HepG2 (cell line): ENCODE results near the gene RHEBL1. TPM values are rescaled to one million over a fixed set of nuclear protein-coding genes. Genes with fewer than 3 reads are reported as not detected.

ENCODE experiments used
- AGO1 ChIP-seq: fragments of 200-400 bp; formaldehyde crosslinking; IDR thresholded peaks from 2 replicates; pipeline ENCODE4 v1.6.1; 2017; ENCODE audit warnings: mild to moderate bottlenecking, low read depth, low read length, moderate library complexity; ENCODE audit not compliant: poor library complexity, severe bottlenecking
- ELF1 ChIP-seq: sonication (generic); formaldehyde crosslinking; IDR thresholded peaks from 2 replicates; pipeline ENCODE4 v1.4.0; 2020; ENCODE audit warnings: missing genetic modification reagents
- EP300 ChIP-seq, 3 experiments: sonication (generic) in 1 of 3; formaldehyde crosslinking in 1 of 3; IDR thresholded peaks; 2 replicates each; pipeline versions ENCODE4 v1.5.1 to v1.6.1; 2011 to 2020; ENCODE audit warnings: low read depth in 2 of 3, low read length in 2 of 3, borderline replicate concordance in 1 of 3, improper control_type of control experiment in 1 of 3, mild to moderate bottlenecking in 1 of 3, missing genetic modification reagents in 1 of 3, moderate library complexity in 1 of 3
- HDAC2 ChIP-seq: sonication (generic); formaldehyde crosslinking; IDR thresholded peaks from 2 replicates; pipeline ENCODE4 v1.4.0; 2020; ENCODE audit warnings: missing genetic modification reagents
- HNF4G ChIP-seq, 2 experiments: sonication (generic) in 1 of 2; formaldehyde crosslinking in 1 of 2; IDR thresholded peaks; 2 replicates each; pipeline versions ENCODE4 v1.4.0 to v1.6.1; 2011 to 2020; ENCODE audit warnings: borderline replicate concordance in 2 of 2, low read depth in 2 of 2, mild to moderate bottlenecking in 2 of 2, low read length in 1 of 2, missing genetic modification reagents in 1 of 2, moderate library complexity in 1 of 2
- PRPF4 ChIP-seq: fragments of 200-400 bp; formaldehyde crosslinking; IDR thresholded peaks from 2 replicates; pipeline ENCODE4 v1.6.1; 2016; ENCODE audit warnings: low read length, low read depth; ENCODE audit not compliant: poor library complexity, severe bottlenecking
- SAFB2 ChIP-seq: sonication (generic); formaldehyde crosslinking; IDR thresholded peaks from 2 replicates; pipeline ENCODE4 v1.5.1; 2020; ENCODE audit warnings: missing genetic modification reagents, low read depth, mild to moderate bottlenecking, borderline replicate concordance
- SP5 ChIP-seq: IDR thresholded peaks from 2 replicates; pipeline ENCODE4 v1.6.1; 2016; ENCODE audit warnings: low read depth, borderline replicate concordance
- ZFX ChIP-seq: sonication (generic); formaldehyde crosslinking; IDR thresholded peaks from 2 replicates; pipeline ENCODE4 v1.4.0; 2020; ENCODE audit warnings: mild to moderate bottlenecking, low read depth, missing genetic modification reagents, moderate library complexity
- ZNF546 ChIP-seq: sonication (generic); formaldehyde crosslinking; conservative IDR thresholded peaks from 2 replicates; pipeline ENCODE4 v1.8.1; 2023; ENCODE audit warnings: mild to moderate bottlenecking, missing genetic modification reagents
- ZNF580 ChIP-seq: IDR thresholded peaks from 2 replicates; pipeline ENCODE4 v1.6.1; 2016; ENCODE audit warnings: low read depth, borderline replicate concordance
- ZNF605 ChIP-seq: sonication (generic); formaldehyde crosslinking; IDR thresholded peaks from 2 replicates; pipeline ENCODE4 v1.8.0; 2022; ENCODE audit warnings: mild to moderate bottlenecking, missing genetic modification reagents
- ZNF703 ChIP-seq: sonication (generic); formaldehyde crosslinking; IDR thresholded peaks from 2 replicates; pipeline ENCODE4 v1.5.1; 2020; ENCODE audit warnings: missing genetic modification reagents, mild to moderate bottlenecking, moderate library complexity, borderline replicate concordance
- ZNF788 ChIP-seq: sonication (generic); formaldehyde crosslinking; IDR thresholded peaks from 2 replicates; pipeline ENCODE4 v1.5.0; 2020; ENCODE audit warnings: mild to moderate bottlenecking, missing genetic modification reagents, borderline replicate concordance
- ZNF878 ChIP-seq: sonication (generic); formaldehyde crosslinking; IDR thresholded peaks from 2 replicates; pipeline ENCODE4 v1.8.1; 2023; ENCODE audit warnings: mild to moderate bottlenecking, missing genetic modification reagents, moderate library complexity
- polyA plus RNA-seq, 8 experiments: library from polyadenylated mRNA; depleted of rRNA in 3 of 8; stranded (reverse) in 7 of 8; unstranded in 1 of 8; fragments of >200 nt; fragmentation: Illumina TruSeq in 4 of 8; extraction: Trizol in 4 of 8; gene quantifications; 2 replicates each; pipeline versions ENCODE4 v1.2.1 to v1.2.3, GENCODE V29; 2011 to 2016; ENCODE audit warnings: low read depth in 4 of 8, missing spikeins in 1 of 8, mixed read lengths in 1 of 8; ENCODE audit not compliant: insufficient read depth in 1 of 8
- total RNA-seq, 5 experiments: library from RNA; depleted of rRNA; stranded (reverse); fragments of >200 nt; fragmentation: Illumina TruSeq; extraction: Trizol; gene quantifications; 2 replicates each; pipeline ENCODE4 v1.2.3, GENCODE V29; 2016; ENCODE audit warnings: low read depth in 1 of 5
- TF ChIP-seq, protein P1 (sequence below): sonication (generic); formaldehyde crosslinking; conservative IDR thresholded peaks from 2 replicates; pipeline ENCODE4 v1.4.0; 2020; ENCODE audit warnings: missing genetic modification reagents
- TF ChIP-seq, protein P2 (sequence below): sonication (generic); formaldehyde crosslinking; IDR thresholded peaks from 2 replicates; pipeline ENCODE4 v1.8.0; 2022; ENCODE audit warnings: missing genetic modification reagents, mild to moderate bottlenecking, inconsistent platforms, borderline replicate concordance
- TF ChIP-seq, protein P3 (sequence below): sonication (generic); formaldehyde crosslinking; IDR thresholded peaks from 2 replicates; pipeline ENCODE4 v1.5.1; 2020; ENCODE audit warnings: missing genetic modification reagents, mild to moderate bottlenecking, borderline replicate concordance
- TF ChIP-seq, protein P4 (sequence below): sonication (generic); formaldehyde crosslinking; IDR thresholded peaks from 2 replicates; pipeline ENCODE4 v1.4.0; 2020; ENCODE audit warnings: mild to moderate bottlenecking, missing genetic modification reagents
- TF ChIP-seq, protein P5 (sequence below): sonication (generic); formaldehyde crosslinking; IDR thresholded peaks from 2 replicates; pipeline ENCODE4 v1.5.0; 2020; ENCODE audit warnings: missing genetic modification reagents

The RHEBL1 gene
- total and polyA plus RNA-seq, 2 of the 13 experiments (the other 11 are each of a cell fraction or from before 2014, with no cell fraction given): 1.4 to 2.5 TPM

- TF ChIP-seq AGO1: no peak
- peak; percentile 95 for TF ChIP-seq ZNF878 (CRISPR knock-in tag)
- TF ChIP-seq HNF4G (IDR thresholded peaks at IDR 0.05; ENCODE audit: borderline replicate concordance, low read depth, low read length): no peak
- no peak for TF ChIP-seq HNF4G (CRISPR knock-in tag; IDR thresholded peaks at IDR 0.05; ENCODE audit: borderline replicate concordance, low read depth)
- TF ChIP-seq, protein P1, sequence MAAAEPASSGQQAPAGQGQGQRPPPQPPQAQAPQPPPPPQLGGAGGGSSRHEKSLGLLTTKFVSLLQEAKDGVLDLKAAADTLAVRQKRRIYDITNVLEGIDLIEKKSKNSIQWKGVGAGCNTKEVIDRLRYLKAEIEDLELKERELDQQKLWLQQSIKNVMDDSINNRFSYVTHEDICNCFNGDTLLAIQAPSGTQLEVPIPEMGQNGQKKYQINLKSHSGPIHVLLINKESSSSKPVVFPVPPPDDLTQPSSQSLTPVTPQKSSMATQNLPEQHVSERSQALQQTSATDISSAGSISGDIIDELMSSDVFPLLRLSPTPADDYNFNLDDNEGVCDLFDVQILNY (CRISPR knock-in tag): peak; percentile 66
- TF ChIP-seq, protein P2, sequence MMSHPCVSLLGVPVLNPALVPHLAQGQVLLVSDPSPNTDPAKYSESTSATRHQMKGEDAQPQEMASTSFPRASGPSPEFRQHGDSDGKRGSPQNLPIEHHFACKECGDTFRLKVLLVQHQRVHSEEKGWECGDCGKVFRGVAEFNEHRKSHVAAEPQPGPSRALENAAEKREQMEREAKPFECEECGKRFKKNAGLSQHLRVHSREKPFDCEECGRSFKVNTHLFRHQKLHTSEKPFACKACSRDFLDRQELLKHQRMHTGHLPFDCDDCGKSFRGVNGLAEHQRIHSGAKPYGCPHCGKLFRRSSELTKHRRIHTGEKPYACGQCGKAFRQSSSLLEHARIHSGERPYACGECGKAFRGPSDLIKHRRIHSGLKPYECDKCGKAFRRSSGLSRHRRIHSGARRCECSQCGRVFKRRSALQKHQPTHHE: 0 out of 2 replicates have a peak, but pooled peaks have one; percentile 31
- peak; percentile 11; the same call in 1 of the 2 replicates for TF ChIP-seq HDAC2 (CRISPR knock-in tag)
- TF ChIP-seq, protein P3, sequence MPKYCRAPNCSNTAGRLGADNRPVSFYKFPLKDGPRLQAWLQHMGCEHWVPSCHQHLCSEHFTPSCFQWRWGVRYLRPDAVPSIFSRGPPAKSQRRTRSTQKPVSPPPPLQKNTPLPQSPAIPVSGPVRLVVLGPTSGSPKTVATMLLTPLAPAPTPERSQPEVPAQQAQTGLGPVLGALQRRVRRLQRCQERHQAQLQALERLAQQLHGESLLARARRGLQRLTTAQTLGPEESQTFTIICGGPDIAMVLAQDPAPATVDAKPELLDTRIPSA (CRISPR knock-in tag): no peak
- no peak; the same call in 1 of the 2 replicates for TF ChIP-seq ZFX
- TF ChIP-seq ZNF546 (CRISPR knock-in tag): no peak
- no peak for TF ChIP-seq ZNF788 (CRISPR knock-in tag)
- TF ChIP-seq SP5 (CRISPR knock-in tag): no peak; the same call in 1 of the 2 replicates
- TF ChIP-seq, protein P4, sequence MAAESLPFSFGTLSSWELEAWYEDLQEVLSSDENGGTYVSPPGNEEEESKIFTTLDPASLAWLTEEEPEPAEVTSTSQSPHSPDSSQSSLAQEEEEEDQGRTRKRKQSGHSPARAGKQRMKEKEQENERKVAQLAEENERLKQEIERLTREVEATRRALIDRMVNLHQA (CRISPR knock-in tag): no peak
- no peak for TF ChIP-seq SAFB2 (CRISPR knock-in tag)
- TF ChIP-seq EP300 (IDR thresholded peaks at IDR 0.05; ENCODE audit: low read depth in 2 of 2, low read length in 2 of 2): no peak
- no peak for TF ChIP-seq EP300 (CRISPR knock-in tag; IDR thresholded peaks at IDR 0.05; ENCODE audit: borderline replicate concordance)
- TF ChIP-seq PRPF4: no peak
- no peak for TF ChIP-seq ZNF703 (CRISPR knock-in tag)
- peak; percentile 91 for TF ChIP-seq ZNF605 (CRISPR knock-in tag)
- TF ChIP-seq ZNF580 (CRISPR knock-in tag): 0 out of 2 replicates have a peak, but pooled peaks have one; percentile 58
- TF ChIP-seq, protein P5, sequence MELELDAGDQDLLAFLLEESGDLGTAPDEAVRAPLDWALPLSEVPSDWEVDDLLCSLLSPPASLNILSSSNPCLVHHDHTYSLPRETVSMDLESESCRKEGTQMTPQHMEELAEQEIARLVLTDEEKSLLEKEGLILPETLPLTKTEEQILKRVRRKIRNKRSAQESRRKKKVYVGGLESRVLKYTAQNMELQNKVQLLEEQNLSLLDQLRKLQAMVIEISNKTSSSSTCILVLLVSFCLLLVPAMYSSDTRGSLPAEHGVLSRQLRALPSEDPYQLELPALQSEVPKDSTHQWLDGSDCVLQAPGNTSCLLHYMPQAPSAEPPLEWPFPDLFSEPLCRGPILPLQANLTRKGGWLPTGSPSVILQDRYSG (CRISPR knock-in tag): peak; percentile 34; the same call in 1 of the 2 replicates
- no peak for TF ChIP-seq ELF1 (CRISPR knock-in tag)
Measured at GRCh38 chr12:49069507-49070346, at the start of gene RHEBL1 (continued).
